SKM-1 (cell line): Measurements from ENCODE around the gene TREML1.
"Not testable (repeated sequence)": the region's sequence is repeated elsewhere in the genome, so short reads cannot be mapped to it uniquely, and the experiment has no call there.

Source experiments
- DNase-seq: peaks from one replicate; lab custom pipeline; 2025; ENCODE audit not compliant: unreplicated experiment; lab: John Stamatoyannopoulos, UW

The TREML1 gene

DNA sequence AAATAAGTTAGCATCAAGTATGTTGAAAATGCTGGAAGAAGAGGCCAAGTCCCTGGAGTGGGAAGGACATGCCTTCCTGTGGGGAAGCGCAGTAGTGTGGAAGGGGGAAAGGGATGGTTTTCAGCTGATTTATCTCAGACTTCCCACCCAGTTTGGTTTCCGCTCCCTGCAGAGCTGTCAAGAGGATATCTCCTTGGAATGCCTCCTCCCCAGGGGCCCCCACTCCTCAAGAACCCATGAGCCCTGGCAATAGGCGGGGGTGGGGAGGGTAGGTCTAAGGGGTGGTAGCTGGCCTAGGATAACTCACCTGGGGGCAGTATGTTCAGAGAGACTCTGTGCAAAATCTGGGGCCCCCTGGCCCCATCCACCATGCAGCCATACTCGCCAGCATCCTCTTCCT, 696 bp downstream of the TREML1 start:
- no peak for DNase-seq

- no peak for DNase-seq
These were observed 3.5 kb downstream of the TREML1 start for GRCh38 chr6:41150671-41151070.

DNA sequence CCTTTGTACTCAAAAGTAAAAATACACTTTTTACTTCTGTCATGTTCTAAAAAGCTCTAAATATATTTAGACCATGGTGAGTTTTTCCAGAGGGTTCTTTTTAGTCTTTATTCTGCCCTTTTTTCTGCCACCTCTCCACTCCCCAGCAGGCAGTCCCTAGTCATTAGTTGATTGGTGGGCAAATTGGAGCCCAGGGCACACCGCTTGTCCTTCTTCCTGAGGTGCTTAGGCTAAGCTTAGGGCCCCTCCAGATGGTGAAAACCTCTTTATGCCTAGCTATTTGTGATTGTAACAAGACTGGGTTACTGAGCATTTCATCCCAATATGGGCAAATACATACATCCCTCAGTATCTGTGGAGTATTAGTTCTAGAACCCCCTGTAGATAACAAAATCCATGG, 6.2 kb downstream of the TREML1 start:
- DNase-seq, result no peak

DNA sequence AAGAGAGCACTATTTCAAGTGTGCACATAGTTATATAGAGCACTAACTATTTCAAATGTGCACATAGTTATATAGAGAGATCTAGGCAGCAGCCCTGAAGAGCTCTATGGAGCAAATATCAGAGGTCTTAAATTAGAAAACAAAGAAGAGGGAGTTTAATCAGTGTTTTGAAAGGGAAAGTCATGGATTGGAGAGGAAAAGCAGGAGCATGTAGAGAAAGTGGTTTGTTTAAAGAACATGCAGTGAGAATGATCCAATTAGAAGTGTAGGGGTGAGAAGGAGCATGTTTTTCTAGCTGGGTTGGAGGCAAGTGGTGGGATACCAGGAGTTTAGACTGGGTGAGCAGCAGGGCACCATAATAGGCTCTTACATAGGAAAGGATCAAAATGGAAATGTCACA, 17.2 kb downstream of the TREML1 start:
- no peak for DNase-seq

DNA sequence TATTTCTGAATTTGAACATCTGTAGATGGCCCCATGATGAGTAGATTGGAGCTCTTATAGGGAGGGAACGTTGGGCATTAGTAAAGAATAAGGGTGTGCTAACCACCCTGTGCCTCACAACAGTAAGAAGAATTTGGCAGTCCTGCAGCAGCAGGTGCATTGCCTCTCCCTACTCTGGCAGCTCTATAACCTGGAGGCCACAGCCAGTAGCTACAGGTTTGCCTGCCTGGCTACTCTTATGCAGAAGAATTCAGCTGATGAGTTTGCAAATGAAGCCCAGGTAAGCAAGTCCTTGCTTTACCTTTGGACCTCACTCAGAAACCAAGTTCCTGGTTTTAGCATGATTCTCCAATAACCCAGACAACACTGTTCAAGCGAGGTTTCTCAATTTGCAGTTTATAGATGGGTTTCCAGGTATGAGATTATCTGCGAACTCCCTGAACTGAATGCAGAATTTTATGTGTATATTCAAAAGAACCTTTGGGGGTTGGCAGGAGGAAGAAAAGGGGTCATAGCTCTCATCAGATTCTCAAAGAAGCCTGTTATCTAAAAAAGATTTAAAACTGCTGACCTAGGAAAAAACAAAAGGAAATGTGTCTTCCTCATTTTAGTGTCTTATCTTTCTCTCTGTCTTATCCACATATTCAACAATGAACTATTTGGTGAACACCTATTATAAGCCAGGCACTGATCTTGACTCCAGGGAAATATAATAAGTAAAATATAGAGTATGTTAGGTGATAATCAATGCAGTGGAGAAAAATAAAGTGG, 18.9 kb downstream of the TREML1 start:
- no peak for DNase-seq

- no peak for DNase-seq
These were observed 21.9 kb downstream of the TREML1 start for GRCh38 chr6:41132254-41132653.

- DNase-seq, result no peak
These were observed 28.9 kb downstream of the TREML1 start for GRCh38 chr6:41125282-41125681.

GRCh38 chr6:41122918-41123317, 31.2 kb downstream of the TREML1 start:
- DNase-seq, result no peak

GRCh38 chr6:41122373-41122772, 31.8 kb downstream of the TREML1 start:
- DNase-seq, result no peak

GRCh38 chr6:41120058-41120457, 34.1 kb downstream of the TREML1 start:
- DNase-seq, result no peak

- no peak for DNase-seq
These were observed 34.6 kb downstream of the TREML1 start for GRCh38 chr6:41119508-41119907.

DNA sequence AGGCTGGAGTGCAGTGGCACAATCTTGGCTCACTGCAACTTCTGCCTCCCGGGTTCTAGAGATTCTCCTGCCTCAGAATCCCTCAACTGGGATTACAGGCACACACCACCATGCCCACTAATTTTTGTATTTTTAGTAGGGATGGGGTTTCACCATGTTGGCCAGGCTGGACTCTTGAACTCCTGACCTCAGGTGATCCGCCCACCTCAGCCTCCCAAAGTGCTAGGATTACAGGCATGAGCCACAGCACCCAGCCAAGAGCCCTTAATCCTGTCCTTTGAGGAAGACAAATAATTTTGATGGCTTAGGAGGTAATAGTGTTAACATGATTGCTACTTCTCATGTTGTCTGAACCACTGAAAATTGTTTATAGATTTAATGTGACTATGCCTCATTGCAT, 39.1 kb downstream of the TREML1 start:
- DNase-seq, result not testable (repeated sequence)

GRCh38 chr6:41111017-41111416, 43.1 kb downstream of the TREML1 start:
- DNase-seq, result no peak

GRCh38 chr6:41103847-41104246, 50.3 kb downstream of the TREML1 start:
- no peak for DNase-seq

GRCh38 chr6:41100871-41101287, 53.3 kb downstream of the TREML1 start:
- DNase-seq, result no peak
